Thoracic aorta (tissue), 2 donors: ENCODE data around the gene SPATA9. TPM values are rescaled to one million over a fixed set of nuclear protein-coding genes. Genes with fewer than 3 reads are reported as not detected.
"Not testable (repeated sequence)": the region's sequence is repeated elsewhere in the genome, so short reads cannot be mapped to it uniquely, and the experiment has no call there.

Experiments used
- ATAC-seq: fragments of 150-250 bp; one replicate; pipeline ENCODE4 v1.8.0; 2017; ENCODE audit warnings: low read depth; ENCODE audit not compliant: insufficient number of reproducible peaks, low FRiP score
- DNase-seq: peaks from one replicate; pipeline ENCODE4 v3.0.0-alpha.2; 2020; ENCODE audit warnings: low spot score
- H3K27ac ChIP-seq, 2 donors: fragments of 200-600 bp; sonication (generic); 1 replicate in 1 of 2; 2 replicates in 1 of 2; pipeline ENCODE4 v1.5.1; 2016; ENCODE audit warnings: mild to moderate bottlenecking in 2 of 2, moderate library complexity in 2 of 2
- H3K27me3 ChIP-seq: fragments of 200-600 bp; sonication (generic); replicated peaks from 2 replicates; pipeline ENCODE4 v1.6.0; 2016; ENCODE audit warnings: mild to moderate bottlenecking; ENCODE audit not compliant: insufficient read depth
- H3K36me3 ChIP-seq: fragments of 200-600 bp; sonication (generic); one replicate; pipeline ENCODE4 v1.5.1; 2016
- H3K4me1 ChIP-seq, 2 donors: fragments of 200-600 bp; sonication (generic); 1 replicate in 1 of 2; 2 replicates in 1 of 2; pipeline versions ENCODE4 v1.5.1 to v1.6.0; 2016; ENCODE audit warnings: low read depth in 2 of 2, mild to moderate bottlenecking in 1 of 2; ENCODE audit not compliant: control insufficient read depth in 1 of 2
- H3K4me3 ChIP-seq: fragments of 200-600 bp; sonication (generic); 2 replicates; pipeline ENCODE4 v1.5.1; 2016; ENCODE audit warnings: mild to moderate bottlenecking
- H3K9me3 ChIP-seq: fragments of 200-600 bp; sonication (generic); 2 replicates; pipeline ENCODE4 v1.5.1; 2016
- CTCF ChIP-seq: fragments of 200-600 bp; sonication (generic); IDR thresholded peaks from one replicate; pipeline ENCODE4 v1.5.1; 2019; ENCODE audit warnings: antibody characterized with exemption
- total RNA-seq, 2 donors: library from RNA; depleted of rRNA; stranded (reverse); fragments of >200 nt; gene quantifications; one replicate each; pipeline versions ENCODE4 v1.1.0 to v1.2.3, GENCODE V29; 2016

SPATA9 gene
- total RNA-seq, 2 donors from 2014 or later: 0.35 TPM; not detected in 1

DNA sequence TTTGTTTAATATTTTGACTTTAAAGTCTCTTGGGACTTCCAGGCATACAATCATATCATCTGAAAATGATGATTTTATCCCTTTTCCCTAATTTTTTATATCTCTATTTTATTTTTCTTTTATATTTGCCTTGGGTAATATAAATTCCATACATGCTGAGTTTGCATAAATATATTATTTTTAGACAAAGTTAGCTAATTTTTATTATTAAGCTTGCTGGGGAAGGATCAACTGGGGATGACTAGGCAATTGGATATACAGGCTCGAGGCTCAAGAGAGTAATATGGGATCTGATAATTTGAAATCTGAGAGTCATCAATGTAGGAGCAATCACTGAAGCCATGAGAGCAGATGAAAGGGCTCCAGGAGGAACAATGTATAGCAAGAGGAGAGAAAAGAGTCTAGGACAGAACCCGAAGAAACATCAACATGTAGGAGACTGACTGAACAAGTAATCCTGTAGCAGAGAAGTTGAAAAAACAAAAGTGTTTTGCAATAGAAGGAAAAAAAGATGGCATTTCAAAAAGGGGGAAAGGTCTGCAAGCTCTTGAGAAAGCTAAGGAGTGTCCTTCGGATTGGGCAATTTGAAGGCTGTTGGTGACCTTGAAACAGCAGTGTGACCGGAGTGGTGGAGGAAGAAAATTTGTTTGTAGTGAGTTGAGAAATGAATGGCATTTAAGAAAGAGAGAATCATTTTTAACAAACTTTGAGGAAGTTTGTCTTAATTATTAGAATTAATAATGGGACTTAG lies 31.3 kb upstream of the SPATA9 start:
- no peak for TF ChIP-seq CTCF

GRCh38 chr5:95713246-95713645 lies 30.5 kb upstream of the SPATA9 start:
- not testable (repeated sequence) for DNase-seq, H3K4me3 ChIP-seq, H3K9me3 ChIP-seq, H3K4me1 ChIP-seq, ATAC-seq, H3K27ac ChIP-seq, H3K36me3 ChIP-seq, H3K27me3 ChIP-seq

More for the DNA sequence above, 31.3 kb upstream of the SPATA9 start:
- Histone ChIP-seq H3K36me3 (no peaks in the 10 kb centered on the region), H3K27me3 (no peaks in the 10 kb centered on the region), H3K9me3 (no peaks in the 10 kb centered on the region), H3K4me3 (no peak overlapping the region), H3K27ac (no peak overlapping the region), H3K4me1 (no peaks in the 10 kb centered on the region)
- ATAC-seq (no peak), DNase-seq (no peak)

GRCh38 chr5:95712347-95712958 lies 29.7 kb upstream of the SPATA9 start:
- Histone ChIP-seq H3K9me3 (no peaks in the 10 kb centered on the region), H3K4me3 (no peak overlapping the region), H3K4me1 (no peaks in the 10 kb centered on the region), H3K36me3 (no peaks in the 10 kb centered on the region), H3K27ac (no peak overlapping the region), H3K27me3 (no peaks in the 10 kb centered on the region)
- TF ChIP-seq CTCF: no peak
- no peak for DNase-seq
- no peak for ATAC-seq

GRCh38 chr5:95711501-95712346 lies 28.9 kb upstream of the SPATA9 start:
- H3K27me3 ChIP-seq: no peaks in the 10 kb centered on the region
- no peaks in the 10 kb centered on the region for H3K36me3 ChIP-seq
- no peak overlapping the region for H3K4me3 ChIP-seq
- no peak overlapping the region for H3K27ac ChIP-seq
- DNase-seq (no peak), ATAC-seq (no peak)
- H3K9me3 ChIP-seq: no peaks in the 10 kb centered on the region
- no peaks in the 10 kb centered on the region for H3K4me1 ChIP-seq
- no peak for TF ChIP-seq CTCF

- H3K27ac ChIP-seq, DNase-seq, H3K27me3 ChIP-seq, ATAC-seq, H3K4me1 ChIP-seq, H3K9me3 ChIP-seq, H3K36me3 ChIP-seq: not testable (repeated sequence)
- H3K4me3 ChIP-seq: peak overlapping the region; percentile 59
These were observed 28.1 kb upstream of the SPATA9 start for GRCh38 chr5:95710651-95711500.
